Subcutaneous abdominal adipose tissue (tissue), 5 donors: Measurements from ENCODE around the gene SLCO2A1.

Experiments used
- H3K27ac ChIP-seq: one replicate; pipeline ENCODE4 v1.7.0; 2013; ENCODE audit warnings: low read depth, mild to moderate bottlenecking, inconsistent platforms, low read length, moderate library complexity
- H3K27me3 ChIP-seq, 5 donors: one replicate each; pipeline ENCODE4 v1.7.0; 2013; ENCODE audit warnings: low read length in 5 of 5, inconsistent platforms in 1 of 5; ENCODE audit not compliant: control insufficient read depth in 5 of 5, insufficient read depth in 4 of 5
- H3K36me3 ChIP-seq, 5 donors: one replicate each; pipeline ENCODE4 v1.7.0; 2013; ENCODE audit warnings: low read length in 5 of 5; ENCODE audit not compliant: control insufficient read depth in 5 of 5, insufficient read depth in 5 of 5
- H3K4me1 ChIP-seq, 5 donors: one replicate each; pipeline ENCODE4 v1.7.0; 2013; ENCODE audit warnings: low read length in 5 of 5, mild to moderate bottlenecking in 3 of 5, moderate library complexity in 1 of 5; ENCODE audit not compliant: control insufficient read depth in 5 of 5, insufficient read depth in 5 of 5
- H3K4me3 ChIP-seq, 5 donors: one replicate each; pipeline ENCODE4 v1.7.0; 2013; ENCODE audit warnings: low read length in 5 of 5, low read depth in 1 of 5
- H3K9ac ChIP-seq, 5 donors: one replicate each; pipeline ENCODE4 v1.7.0; 2013; ENCODE audit warnings: low read length in 5 of 5, mild to moderate bottlenecking in 4 of 5, moderate library complexity in 3 of 5
- H3K9me3 ChIP-seq, 5 donors: one replicate each; pipeline ENCODE4 v1.7.0; 2013; ENCODE audit warnings: low read length in 5 of 5; ENCODE audit not compliant: control insufficient read depth in 5 of 5
- donor health status: healthy.
- donor health status: healthy.
- donor health status: healthy.
- donor health status: healthy.
- donor health status: healthy.

Gene SLCO2A1

DNA sequence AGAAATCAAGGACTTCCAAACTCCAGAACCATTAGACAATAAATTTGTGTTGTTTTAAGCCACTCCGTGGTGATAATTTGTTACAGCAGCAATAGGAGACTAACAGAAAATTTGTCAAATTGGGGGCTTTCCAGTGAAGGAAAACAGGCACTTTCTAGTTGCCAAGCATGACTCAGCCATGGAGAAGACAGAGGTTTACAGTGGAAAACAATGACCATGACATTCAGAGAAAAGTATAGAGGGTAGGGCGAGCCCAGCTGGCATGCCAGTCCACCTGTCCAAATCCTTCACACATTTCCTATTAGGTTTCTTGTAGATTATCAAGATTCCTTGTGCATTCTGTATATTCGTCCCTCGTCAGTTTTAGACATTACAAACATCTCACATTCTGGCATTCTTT, 24.9 kb downstream of the SLCO2A1 start:
- no peaks in the 10 kb centered on the region for H3K36me3 ChIP-seq
- no peaks in the 10 kb centered on the region for H3K4me1 ChIP-seq
- no peak overlapping the region for H3K27ac ChIP-seq
- no peaks in the 10 kb centered on the region for H3K27me3 ChIP-seq
- no peak overlapping the region for H3K9ac ChIP-seq
- H3K4me3 ChIP-seq: no peak overlapping the region
- peaks cover 0 to 8% (median 3%) of the 10 kb centered on the region in 5 donors for H3K9me3 ChIP-seq

DNA sequence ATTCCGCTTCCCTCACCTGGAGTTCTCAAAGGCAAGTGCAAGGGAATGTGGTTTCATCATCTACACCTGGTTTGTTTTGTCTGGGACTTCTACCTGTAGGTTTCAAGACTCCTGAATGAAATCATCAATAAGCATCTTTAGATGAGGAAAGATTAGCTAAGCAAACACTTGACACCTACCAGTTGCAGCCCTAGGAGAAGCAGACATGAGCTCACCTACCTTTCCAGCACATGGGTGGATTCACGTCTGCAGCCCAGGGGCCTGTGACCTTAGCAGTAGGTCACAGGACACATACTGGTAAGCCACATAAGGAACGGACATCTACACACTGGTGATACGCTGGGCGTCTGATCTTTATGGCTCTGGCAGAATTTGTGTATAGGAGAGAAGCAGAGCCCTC, 26.7 kb downstream of the SLCO2A1 start:
- Histone ChIP-seq H3K27me3 (peaks cover 0 to 2% (median 0%) of the 10 kb centered on the region in 5 donors), H3K36me3 (no peaks in the 10 kb centered on the region), H3K9ac (no peak overlapping the region), H3K4me1 (no peaks in the 10 kb centered on the region), H3K4me3 (no peak overlapping the region), H3K27ac (no peak overlapping the region), H3K9me3 (peaks cover 0 to 8% (median 3%) of the 10 kb centered on the region in 5 donors)

DNA sequence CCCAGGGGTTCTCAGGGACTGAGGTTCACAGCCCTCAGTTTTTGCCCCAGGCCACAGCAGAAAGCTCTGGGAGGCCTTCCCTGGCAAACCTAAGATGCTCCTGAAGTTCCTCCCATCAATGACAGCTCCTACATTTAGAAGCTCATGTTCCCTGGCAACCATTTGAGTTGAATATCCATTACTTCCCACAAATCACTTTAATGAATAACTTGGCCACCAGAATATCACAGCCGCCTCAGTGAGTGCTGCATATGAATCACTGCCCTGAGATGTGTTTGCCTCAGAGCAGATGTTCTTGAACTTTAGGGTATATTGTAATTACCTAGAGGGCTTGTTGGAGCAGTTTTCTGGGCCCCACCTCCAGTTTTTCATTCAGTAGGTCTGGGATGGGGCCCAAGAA, 27.4 kb downstream of the SLCO2A1 start:
- H3K4me1 ChIP-seq: no peaks in the 10 kb centered on the region
- H3K27ac ChIP-seq: no peak overlapping the region
- peaks cover 0 to 8% (median 3%) of the 10 kb centered on the region in 5 donors for H3K9me3 ChIP-seq
- H3K9ac ChIP-seq: no peak overlapping the region
- H3K36me3 ChIP-seq: no peaks in the 10 kb centered on the region
- peaks cover 0 to 2% (median 0%) of the 10 kb centered on the region in 5 donors for H3K27me3 ChIP-seq
- no peak overlapping the region for H3K4me3 ChIP-seq

DNA sequence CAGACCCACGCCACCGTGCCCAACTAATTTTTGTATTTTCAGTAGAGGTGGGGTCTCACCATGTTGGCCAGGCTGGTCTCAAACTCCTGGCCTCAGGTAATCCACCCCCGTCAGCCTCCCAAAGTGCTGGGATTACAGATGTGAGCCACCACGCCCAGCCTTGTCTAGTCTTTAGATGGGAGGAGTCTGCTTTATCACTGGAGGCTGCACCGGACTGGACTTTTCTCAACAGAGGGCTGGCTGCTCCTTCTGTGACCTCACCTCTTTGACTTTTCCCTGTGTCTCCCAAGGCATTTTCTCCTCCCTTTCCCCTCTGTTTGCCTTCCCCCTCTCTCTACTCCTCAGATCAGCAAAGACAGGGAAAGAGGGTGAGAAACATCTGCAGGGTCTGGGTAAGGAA, 28.5 kb downstream of the SLCO2A1 start:
- H3K4me3 ChIP-seq: no peak overlapping the region
- H3K27ac ChIP-seq: no peak overlapping the region
- no peaks in the 10 kb centered on the region for H3K4me1 ChIP-seq
- no peaks in the 10 kb centered on the region for H3K36me3 ChIP-seq
- no peak overlapping the region for H3K9ac ChIP-seq
- peaks cover 0 to 8% (median 3%) of the 10 kb centered on the region in 5 donors for H3K9me3 ChIP-seq
- H3K27me3 ChIP-seq: peaks cover 0 to 2% (median 0%) of the 10 kb centered on the region in 5 donors

DNA sequence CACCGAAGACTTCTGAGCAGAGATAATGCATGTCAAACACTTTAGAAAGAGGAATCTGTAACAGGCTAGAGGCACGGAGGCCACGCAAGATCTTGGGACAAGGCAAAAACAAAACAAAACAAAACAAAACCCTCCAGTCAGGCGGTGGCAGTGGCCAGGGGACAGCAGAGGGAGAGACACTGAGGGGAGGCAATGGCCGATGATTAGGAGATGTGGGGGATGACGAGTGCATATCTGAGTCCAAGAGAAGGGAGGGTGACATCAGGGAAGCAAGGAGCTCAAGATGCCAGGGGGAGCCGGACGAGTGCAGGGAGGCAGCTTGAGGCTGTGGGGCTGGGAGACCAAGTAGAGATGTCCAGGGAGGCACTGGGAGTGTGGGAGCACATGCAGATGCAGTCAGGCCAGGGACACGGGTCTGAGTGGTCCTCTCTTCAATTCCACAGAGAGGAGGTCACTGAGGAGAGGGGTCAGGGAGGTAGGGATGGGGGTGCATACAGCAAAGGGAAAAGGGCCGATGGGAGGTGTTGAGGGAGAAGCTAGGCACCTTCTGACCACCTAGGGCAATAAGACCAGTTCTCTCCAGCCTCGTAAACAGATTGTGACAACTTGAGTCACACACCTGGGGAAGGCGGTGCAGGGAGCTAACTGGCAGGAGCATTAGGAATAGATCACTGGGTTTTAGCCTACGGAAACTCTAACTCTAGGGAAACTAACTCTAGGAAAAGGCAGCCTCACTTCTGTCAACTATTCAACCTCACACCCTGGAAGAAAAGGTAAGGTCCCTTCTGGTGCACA, 29.6 kb downstream of the SLCO2A1 start:
- Histone ChIP-seq H3K4me1 (no peaks in the 10 kb centered on the region), H3K4me3 (no peak overlapping the region), H3K9me3 (peaks cover 0 to 7% (median 3%) of the 10 kb centered on the region in 5 donors), H3K27me3 (peaks cover 0 to 2% (median 0%) of the 10 kb centered on the region in 5 donors), H3K9ac (no peak overlapping the region), H3K36me3 (no peaks in the 10 kb centered on the region), H3K27ac (no peak overlapping the region)

DNA sequence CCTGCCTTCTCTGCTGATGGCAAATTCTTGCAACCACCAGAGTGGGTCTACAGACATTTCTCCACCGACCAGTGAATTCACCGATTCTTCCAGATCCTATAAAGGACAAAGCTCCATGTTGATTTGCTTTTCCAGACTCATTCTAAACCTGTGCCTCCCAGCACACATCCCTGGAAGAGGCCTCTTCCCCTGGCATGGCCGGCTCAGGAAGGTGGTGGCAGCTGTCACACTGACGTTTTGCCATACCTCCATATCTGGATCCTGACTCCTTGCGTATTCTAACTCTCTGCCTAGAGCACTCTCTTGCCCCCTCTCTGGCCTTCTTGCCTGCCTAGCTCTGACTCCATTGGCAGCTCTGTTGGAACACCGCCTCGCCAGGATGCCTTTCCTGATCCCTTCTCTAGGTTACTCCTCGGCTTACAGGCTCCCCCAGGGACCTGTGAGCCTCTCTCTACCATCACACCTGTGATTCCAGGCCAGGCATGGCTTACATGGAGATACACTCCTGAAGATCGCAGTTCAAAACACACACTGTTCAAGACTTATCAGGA, 31.0 kb downstream of the SLCO2A1 start:
- no peak overlapping the region for H3K4me3 ChIP-seq
- peaks cover 0 to 2% (median 0%) of the 10 kb centered on the region in 5 donors for H3K27me3 ChIP-seq
- H3K4me1 ChIP-seq: no peaks in the 10 kb centered on the region
- H3K27ac ChIP-seq: no peak overlapping the region
- no peaks in the 10 kb centered on the region for H3K9me3 ChIP-seq
- H3K9ac ChIP-seq: no peak overlapping the region
- no peaks in the 10 kb centered on the region for H3K36me3 ChIP-seq

DNA sequence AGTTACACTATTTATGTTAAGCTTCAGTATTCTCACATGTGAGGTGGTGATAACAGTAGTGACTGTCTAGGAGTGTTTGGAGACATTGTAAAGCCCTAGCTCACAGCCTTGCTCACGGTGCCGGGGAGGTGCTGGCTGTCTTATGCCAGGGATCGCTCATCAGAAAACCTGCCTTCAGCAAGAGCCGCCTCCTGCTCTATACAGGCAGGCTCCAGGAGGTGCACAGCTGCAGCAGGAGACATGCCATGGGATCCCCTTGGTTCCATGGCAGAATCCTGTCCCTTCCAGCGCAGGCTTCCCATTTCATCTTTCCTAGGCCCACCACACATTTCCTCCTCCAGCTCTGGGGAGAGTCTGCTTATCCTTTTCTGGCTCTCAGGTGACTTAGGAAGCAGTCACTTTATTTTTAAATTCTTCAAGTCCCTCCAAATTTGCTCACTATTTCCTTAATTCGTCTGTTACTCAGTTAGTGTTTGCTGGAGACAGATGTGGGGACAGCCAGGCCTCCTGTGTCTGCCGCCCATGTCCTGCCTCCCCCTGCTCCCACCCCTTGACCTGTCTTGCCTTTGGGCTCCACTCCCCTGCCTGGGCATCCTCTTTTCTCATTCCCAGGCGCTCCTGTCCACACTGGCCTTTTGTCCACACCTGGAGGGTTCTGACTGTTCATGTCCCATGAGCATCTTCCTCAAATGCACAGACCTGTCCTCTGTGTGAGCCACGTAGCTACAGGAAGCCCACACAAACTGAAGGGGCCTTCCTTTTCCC, 31.7 kb downstream of the SLCO2A1 start:
- Histone ChIP-seq H3K4me3 (no peak overlapping the region), H3K9me3 (no peaks in the 10 kb centered on the region), H3K4me1 (peaks cover 0 to 4% (median 1%) of the 10 kb centered on the region in 5 donors), H3K27ac (no peak overlapping the region), H3K9ac (no peak overlapping the region), H3K27me3 (peaks cover 0 to 2% (median 0%) of the 10 kb centered on the region in 5 donors), H3K36me3 (no peaks in the 10 kb centered on the region)

DNA sequence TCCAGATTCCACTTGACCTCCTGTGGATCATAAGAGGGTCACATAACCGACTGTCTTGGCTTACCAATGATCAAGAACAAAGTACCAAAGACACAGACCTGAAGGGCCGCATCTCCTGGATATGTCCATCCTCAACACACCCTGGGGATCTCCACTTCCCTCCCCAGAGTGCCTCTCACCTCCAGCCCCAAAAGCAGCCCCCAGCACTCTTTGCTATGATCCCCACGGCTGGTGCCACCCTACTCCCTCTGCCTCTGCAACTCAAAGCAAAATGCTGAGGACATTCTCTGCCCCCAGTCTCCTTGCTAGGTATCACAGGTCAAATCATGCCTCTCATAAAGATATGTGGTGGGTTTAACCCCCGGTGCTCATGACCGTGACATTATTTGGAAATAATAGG, 32.7 kb downstream of the SLCO2A1 start:
- H3K4me1 ChIP-seq: peaks cover 0 to 14% (median 10%) of the 10 kb centered on the region in 5 donors
- no peaks in the 10 kb centered on the region for H3K9me3 ChIP-seq
- H3K4me3 ChIP-seq: no peak overlapping the region

DNA sequence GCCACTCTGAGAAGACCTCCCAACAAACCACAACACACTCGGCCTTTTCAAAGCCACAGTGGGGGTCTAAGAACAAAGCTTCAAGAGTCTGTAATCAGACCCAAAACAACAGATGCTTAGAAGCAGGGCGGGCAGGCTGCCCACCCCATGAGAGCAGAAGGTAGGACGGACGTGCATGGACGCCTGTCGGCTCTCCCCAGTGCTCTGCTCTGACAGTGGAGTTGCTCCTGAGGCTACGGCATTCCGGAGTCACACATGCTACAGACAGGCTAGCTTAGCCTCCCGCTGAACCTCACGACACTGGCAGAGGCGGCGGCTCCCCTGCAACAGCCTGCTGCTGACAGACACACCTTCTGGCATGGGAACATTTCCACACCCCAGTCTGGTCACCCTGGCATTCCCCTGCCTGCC, 33.5 kb downstream of the SLCO2A1 start:
- H3K27me3 ChIP-seq: peaks cover 0 to 2% (median 0%) of the 10 kb centered on the region in 5 donors

More for the DNA sequence above, 32.7 kb downstream of the SLCO2A1 start:
- Histone ChIP-seq H3K9ac (no peak overlapping the region), H3K27me3 (peaks cover 0 to 2% (median 0%) of the 10 kb centered on the region in 5 donors), H3K36me3 (no peaks in the 10 kb centered on the region), H3K27ac (no peak overlapping the region)

DNA sequence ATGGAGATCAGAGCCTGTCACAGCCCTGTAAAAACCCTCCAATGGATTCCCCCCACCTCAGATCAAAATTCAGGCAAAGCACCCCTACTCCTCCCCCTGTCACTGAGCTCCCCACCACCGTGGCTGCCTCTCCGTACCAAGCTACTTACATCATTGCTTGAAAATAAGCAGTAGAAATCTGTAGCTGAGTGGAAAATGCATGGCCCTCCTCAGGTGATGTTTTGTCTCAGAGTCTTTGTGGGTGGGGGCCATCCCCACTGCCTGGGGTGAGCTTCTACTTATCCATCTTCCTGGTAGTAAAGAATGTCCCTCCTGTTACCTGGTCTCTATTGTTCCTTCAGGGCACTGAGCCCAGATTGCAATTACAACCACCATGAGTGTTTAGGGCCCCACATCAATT, 34.5 kb downstream of the SLCO2A1 start:
- peaks cover 0 to 2% (median 0%) of the 10 kb centered on the region in 5 donors for H3K27me3 ChIP-seq
- no peak overlapping the region for H3K9ac ChIP-seq
- H3K4me3 ChIP-seq: no peak overlapping the region
- H3K27ac ChIP-seq: no peak overlapping the region
- H3K9me3 ChIP-seq: no peaks in the 10 kb centered on the region
- H3K4me1 ChIP-seq: peaks cover 0 to 25% (median 17%) of the 10 kb centered on the region in 5 donors
- no peaks in the 10 kb centered on the region for H3K36me3 ChIP-seq

More for the DNA sequence above, 33.5 kb downstream of the SLCO2A1 start:
- no peak overlapping the region for H3K4me3 ChIP-seq
- peaks cover 0 to 21% (median 17%) of the 10 kb centered on the region in 5 donors for H3K4me1 ChIP-seq
- H3K36me3 ChIP-seq: no peaks in the 10 kb centered on the region
- H3K9me3 ChIP-seq: no peaks in the 10 kb centered on the region
- H3K9ac ChIP-seq: no peak overlapping the region
- H3K27ac ChIP-seq: no peak overlapping the region
